ACHN (cell line): ENCODE data around the gene SLC12A8.

Experiments
- DNase-seq: peaks from one replicate; pipeline ENCODE4 v3.0.0-alpha.2; 2015
- in situ Hi-C: cut with HindIII; loops from 2 replicates; pipeline ENCODE4 v1.10.0; 2017; ENCODE audit warnings: low sequenced_read_pairs, low pct_ligation_motif_present, low pct_unique_long_range_greater_than_20kb

Gene SLC12A8

DNA sequence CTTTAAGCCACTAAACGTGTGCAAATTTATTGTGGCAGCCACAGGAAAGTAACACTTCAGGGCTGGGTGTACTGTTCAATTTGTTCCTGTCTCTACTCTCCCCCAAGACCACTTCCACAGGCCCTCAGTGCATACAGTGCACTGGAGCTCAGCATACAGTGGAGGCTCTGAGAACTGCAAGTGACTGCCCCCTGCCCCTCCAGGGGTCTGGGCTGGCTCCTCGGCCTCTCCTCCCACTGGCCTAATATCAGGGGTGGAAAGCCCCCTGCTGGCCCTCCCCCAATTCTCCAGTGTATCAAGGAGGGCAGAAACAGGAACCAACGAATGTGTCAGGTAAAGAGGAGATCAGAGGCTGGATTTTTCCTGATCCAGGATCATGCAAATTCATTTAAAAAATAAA lies 136.8 kb downstream of the SLC12A8 start:
- in situ Hi-C loops = no loop called here
- no peak for DNase-seq

DNA sequence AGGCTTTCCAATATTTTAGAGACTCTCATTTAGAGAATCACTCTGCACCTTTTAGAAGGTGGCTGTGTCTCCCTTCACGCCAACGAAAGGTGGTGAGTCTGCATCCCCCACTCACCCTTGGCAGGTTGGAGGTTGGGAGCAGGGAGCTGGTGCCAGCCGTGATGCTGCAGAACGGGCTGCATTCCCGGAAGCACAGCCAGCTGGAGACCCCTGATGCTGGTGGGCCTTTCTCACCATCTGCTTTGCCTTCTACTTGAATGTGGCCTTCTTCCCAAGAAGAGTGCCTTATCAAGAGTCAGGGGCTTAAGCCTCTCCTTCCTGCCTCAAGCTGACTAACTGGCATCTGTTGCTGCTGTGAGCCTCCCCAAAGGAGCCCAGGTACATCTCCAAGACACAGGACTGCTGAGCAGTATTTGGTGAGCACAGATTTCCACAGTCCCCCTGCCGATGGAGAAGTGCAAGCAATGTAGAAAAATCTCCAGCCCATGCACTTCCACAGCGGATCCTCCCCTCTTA lies 139.1 kb downstream of the SLC12A8 start:
- in situ Hi-C loops = no loop called here
- DNase-seq = no peak

GRCh38 chr3:125072749-125073389 lies 139.7 kb downstream of the SLC12A8 start:
- DNase-seq = no peak
- in situ Hi-C loops = no loop called here

GRCh38 chr3:125072301-125072700 lies 140.2 kb downstream of the SLC12A8 start:
- no peak for DNase-seq
- in situ Hi-C loops = no loop called here

DNA sequence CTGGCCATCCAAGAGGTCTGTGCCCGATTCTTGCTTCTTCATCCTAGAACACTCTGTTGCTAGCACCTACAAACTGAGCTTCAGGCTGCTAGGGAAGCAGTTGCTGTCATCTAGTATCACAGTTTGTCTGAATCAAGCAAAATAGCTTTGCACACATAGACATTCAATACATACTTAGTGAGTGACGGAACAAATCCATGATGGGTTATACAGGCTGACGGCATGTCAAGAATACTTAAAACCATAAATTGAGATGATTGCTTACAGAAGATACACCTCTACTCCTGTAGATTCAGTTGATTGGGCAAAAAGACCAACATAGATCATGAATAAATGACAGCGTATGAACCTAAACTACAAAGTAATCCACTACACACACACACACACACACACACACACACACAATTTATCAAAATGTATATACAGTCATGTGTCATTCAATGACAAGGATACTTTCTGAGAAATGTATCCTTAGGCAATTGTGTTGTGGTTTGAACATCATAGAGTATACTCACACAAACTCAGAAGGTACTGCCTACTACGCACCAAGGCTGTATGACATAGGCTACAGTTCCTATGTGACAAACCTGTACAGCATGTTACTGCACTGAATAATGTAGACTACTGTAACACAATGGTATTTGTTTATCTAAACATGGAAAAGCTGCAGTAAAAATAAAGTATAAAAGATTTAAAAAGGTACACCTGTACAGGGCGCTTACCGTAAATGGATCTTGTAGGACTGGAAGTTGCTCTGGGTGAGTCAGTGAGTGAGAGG lies 142.4 kb downstream of the SLC12A8 start:
- in situ Hi-C loops = no loop called here
- DNase-seq = no peak

GRCh38 chr3:125069452-125069851 lies 143.1 kb downstream of the SLC12A8 start:
- no peak for DNase-seq

DNA sequence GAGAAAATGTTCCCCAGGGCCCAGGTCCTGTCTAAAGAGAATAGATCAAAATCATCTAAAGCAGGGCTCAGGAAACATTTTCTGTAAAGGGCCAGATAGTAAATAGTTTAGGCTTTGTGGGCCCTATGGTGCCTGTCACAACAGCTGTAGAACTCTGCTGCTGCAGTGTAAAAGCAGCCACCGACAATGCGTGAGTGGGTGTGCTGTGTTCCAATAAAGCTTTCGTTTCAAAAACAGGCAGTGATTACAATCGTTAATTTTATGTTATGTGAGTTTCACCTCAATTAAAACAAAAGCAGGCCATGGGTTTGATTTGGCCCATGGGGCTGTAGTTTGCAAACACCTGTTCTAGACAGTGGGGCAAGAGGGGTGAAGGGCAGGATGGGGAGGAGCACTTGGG lies 144.3 kb downstream of the SLC12A8 start:
- in situ Hi-C loops = no loop called here
- no peak for DNase-seq

More at GRCh38 chr3:125069452-125069851, 143.1 kb downstream of the SLC12A8 start:
- in situ Hi-C loops = no loop called here

DNA sequence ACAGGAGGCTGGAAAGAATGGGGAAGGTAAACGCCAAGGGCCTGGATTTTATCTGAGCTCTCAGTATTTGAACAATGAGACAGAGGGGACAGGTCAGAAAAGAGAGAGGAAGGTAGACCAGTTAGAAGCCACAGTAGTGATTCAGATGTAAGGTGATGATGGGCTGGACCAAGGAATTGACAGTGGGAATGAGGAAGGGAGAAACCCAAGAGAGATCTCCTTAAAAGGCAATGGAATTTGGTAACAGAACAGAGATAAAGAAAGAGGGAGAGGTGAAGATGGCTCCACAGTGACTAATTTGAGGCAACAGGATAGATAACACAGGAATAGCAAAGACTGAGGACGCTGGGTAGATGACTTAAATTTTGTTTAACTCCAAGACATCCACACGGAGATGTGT lies 145.3 kb downstream of the SLC12A8 start:
- in situ Hi-C loops = no loop called here
- no peak for DNase-seq

GRCh38 chr3:125062904-125063618 lies 149.5 kb downstream of the SLC12A8 start:
- DNase-seq = peak; percentile 89
- in situ Hi-C loops = no loop called here

GRCh38 chr3:125061646-125062045 lies 150.9 kb downstream of the SLC12A8 start:
- in situ Hi-C loops = no loop called here

GRCh38 chr3:125061170-125061569 lies 151.4 kb downstream of the SLC12A8 start:
- in situ Hi-C loops = no loop called here
- DNase-seq = no peak

More at GRCh38 chr3:125061646-125062045, 150.9 kb downstream of the SLC12A8 start:
- DNase-seq = no peak

GRCh38 chr3:125059488-125060245 lies 152.9 kb downstream of the SLC12A8 start:
- in situ Hi-C loops = no loop called here
- DNase-seq = peak; percentile 19

GRCh38 chr3:125058959-125059358 lies 153.6 kb downstream of the SLC12A8 start:
- in situ Hi-C loops = no loop called here
- no peak for DNase-seq

DNA sequence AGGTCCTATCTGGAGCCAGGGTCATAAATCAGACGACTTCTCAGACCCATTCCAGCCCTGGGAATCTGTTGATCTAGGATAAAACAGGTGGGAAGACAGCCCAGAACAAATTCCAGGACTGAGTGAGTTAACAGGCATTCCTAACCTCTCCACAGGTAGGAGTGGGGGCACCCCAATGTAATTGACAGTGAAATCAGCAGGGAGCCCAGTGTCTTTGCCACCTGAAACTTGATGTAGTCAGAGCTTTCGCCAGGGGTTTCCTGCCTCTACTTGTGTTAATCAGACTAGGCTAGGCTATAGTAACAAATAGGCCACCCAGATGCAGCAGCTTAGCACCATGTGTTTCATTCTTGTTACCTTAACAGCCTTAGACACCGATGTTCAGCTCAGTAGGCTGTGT lies 154.0 kb downstream of the SLC12A8 start:
- no peak for DNase-seq
- in situ Hi-C loops = no loop called here

GRCh38 chr3:125057186-125057850 lies 155.2 kb downstream of the SLC12A8 start:
- DNase-seq = peak; percentile 59
- in situ Hi-C loops = no loop called here

DNA sequence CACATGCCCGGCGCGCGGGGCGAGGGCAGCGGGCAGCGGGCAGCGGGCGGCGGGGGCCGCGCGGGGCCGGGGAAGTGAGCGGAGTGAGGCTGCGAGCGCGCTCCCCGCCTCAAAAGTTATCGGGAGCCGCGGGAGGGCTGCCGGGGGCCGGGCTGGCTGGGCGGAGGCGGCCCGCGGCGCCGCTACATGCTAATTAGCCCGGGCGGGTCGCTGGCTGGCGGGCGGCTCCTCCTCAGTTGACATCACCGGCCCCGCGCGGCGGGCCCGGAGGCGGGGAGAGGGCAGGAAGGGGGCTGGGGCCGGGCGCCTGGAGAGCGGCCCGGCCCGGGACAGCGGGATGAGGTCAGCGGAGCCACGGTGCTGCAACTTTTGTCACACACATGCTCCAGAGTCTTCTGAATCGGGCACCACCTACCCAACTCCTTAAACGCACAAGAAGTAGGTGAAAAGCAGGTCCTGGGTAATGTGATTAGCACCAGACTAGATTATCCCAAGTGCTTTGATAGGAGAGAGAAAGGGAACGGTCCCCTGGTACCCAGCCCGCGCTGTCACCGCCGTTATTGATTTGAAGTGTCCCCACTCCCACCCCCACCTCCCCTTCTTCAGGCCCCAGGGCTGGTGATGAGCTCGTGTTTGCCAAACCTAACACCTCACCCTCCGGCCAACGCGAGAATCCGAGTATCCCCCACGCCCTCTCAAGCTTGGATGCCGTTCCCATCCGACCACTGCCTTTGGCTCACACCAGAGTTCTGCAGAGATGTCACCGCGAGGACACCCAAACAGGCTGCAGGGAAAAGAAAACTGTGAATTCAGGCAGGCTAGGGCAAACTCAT lies 156.4 kb downstream of the SLC12A8 start, which contains the start of gene HEG1:
Gene HEG1 (minus strand): TSS at position 85 of the 833 bp plus-strand sequence. CDS start 107 bp downstream, outside the sequence.
- in situ Hi-C loops = no loop called here
- DNase-seq = peak; percentile 79

DNA sequence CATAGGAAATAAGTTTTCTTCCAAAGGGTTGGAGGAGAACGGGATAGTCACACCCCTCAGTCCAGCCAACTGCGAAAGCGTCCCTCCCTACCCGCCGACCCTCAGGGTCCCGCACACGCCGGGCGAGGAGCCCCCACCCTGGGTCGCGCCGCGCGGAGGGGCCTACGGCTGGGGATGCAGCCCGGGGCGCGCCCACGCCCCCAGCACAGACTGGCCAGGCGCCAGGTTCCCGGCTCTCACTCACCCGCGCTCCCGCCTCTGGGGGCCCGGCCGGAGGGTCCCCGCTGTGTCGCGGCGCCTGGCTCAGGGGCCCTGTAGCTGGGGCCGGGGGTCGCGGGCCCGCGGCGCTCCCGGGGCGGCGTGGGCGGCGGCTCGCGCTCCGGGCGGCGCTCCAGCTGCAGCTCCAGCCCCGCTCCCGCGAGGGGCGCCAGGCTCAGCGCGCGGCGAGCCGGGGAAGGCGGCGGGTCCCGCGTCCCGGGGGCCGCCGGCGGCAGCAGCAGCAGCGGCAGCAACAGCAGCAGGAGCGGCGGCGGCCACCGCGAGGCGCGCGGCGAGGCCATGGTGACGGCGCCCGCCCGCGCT lies 157.1 kb downstream of the SLC12A8 start:
- DNase-seq = peak; percentile 25
- in situ Hi-C loops = no loop called here
